IMR-90 (cell line): ENCODE data around the gene CDH2. TPM values are rescaled to one million over a fixed set of nuclear protein-coding genes. Genes with fewer than 3 reads are reported as not detected.

Experiments used
- ATAC-seq: fragments of 200-7000 bp; cut with Tn5 transposase; 2 replicates; pipeline ENCODE4 v1.9.1; 2020; ENCODE audit warnings: low read depth, mild to moderate bottlenecking, moderate library complexity
- BruUV-seq: library from RNA; stranded (reverse); fragments of 400-500 nt; replicated peaks from 2 replicates; lab custom pipeline; 2021; lab: Mats Ljungman, UMichigan
- CTCF ChIA-PET: fragments of 300-600 bp; formaldehyde crosslinking; extraction: SDS; loops from one replicate; lab custom pipeline; 2021; ENCODE audit warnings: antibody characterized with exemption; lab: Yijun Ruan, JAX
- POLR2A ChIA-PET: fragments of 300-600 bp; sonication (Branson Sonifier 250); formaldehyde crosslinking; loops from one replicate; lab custom pipeline; 2022; ENCODE audit warnings: antibody characterized with exemption; ENCODE audit not compliant: unreplicated experiment; lab: Charles Lee
- DNase-seq: peaks from one replicate; pipeline ENCODE4 v3.0.0; 2013
- H2AFZ ChIP-seq: replicated peaks from 2 replicates; pipeline ENCODE3; 2013; ENCODE audit warnings: low read length, mild to moderate bottlenecking; ENCODE audit not compliant: poor library complexity
- H2AK5ac ChIP-seq: 2 replicates; pipeline ENCODE4 v1.6.1; 2013; ENCODE audit warnings: low read depth, low read length, inconsistent platforms
- H2AK9ac ChIP-seq: replicated peaks from 2 replicates; pipeline ENCODE3; 2013; ENCODE audit warnings: mild to moderate bottlenecking, low read depth, low read length, moderate library complexity; ENCODE audit not compliant: poor library complexity
- H2BK120ac ChIP-seq: 2 replicates; pipeline ENCODE4 v1.6.1; 2013; ENCODE audit warnings: low read depth, low read length, inconsistent platforms
- H2BK15ac ChIP-seq: 3 replicates; pipeline ENCODE4 v1.6.1; 2013; ENCODE audit warnings: low read depth, low read length, inconsistent platforms
- H2BK20ac ChIP-seq: 2 replicates; pipeline ENCODE4 v1.6.1; 2013; ENCODE audit warnings: low read depth, mild to moderate bottlenecking, inconsistent platforms, low read length, moderate library complexity
- H2BK5ac ChIP-seq: 2 replicates; pipeline ENCODE4 v1.6.1; 2013; ENCODE audit warnings: mild to moderate bottlenecking, low read depth, low read length, inconsistent platforms; ENCODE audit not compliant: poor library complexity, severe bottlenecking
- H3K14ac ChIP-seq: replicated peaks from 2 replicates; pipeline ENCODE4 v1.6.1; 2013; ENCODE audit warnings: low read depth, low read length, inconsistent platforms
- H3K18ac ChIP-seq: 2 replicates; pipeline ENCODE4 v1.6.1; 2013; ENCODE audit warnings: low read depth, low read length, control low read depth
- H3K23ac ChIP-seq: 2 replicates; pipeline ENCODE4 v1.6.1; 2013; ENCODE audit warnings: low read depth, low read length, inconsistent platforms
- H3K27ac ChIP-seq: 2 replicates; pipeline ENCODE4 v1.5.1; 2013; ENCODE audit warnings: mild to moderate bottlenecking, control low read depth, low read length; ENCODE audit not compliant: insufficient read depth
- H3K27me3 ChIP-seq: 2 replicates; pipeline ENCODE4 v1.6.1; 2013; ENCODE audit warnings: low read length; ENCODE audit not compliant: control insufficient read depth, insufficient read depth
- H3K36me3 ChIP-seq: 2 replicates; pipeline ENCODE4 v1.6.1; 2013; ENCODE audit warnings: low read length, mixed read lengths; ENCODE audit not compliant: control insufficient read depth, insufficient read depth
- H3K4ac ChIP-seq: 2 replicates; pipeline ENCODE4 v1.6.1; 2013; ENCODE audit warnings: low read depth, low read length, inconsistent platforms
- H3K4me1 ChIP-seq: 2 replicates; pipeline ENCODE4 v1.6.1; 2013; ENCODE audit warnings: low read length, mixed read lengths; ENCODE audit not compliant: control insufficient read depth, insufficient read depth
- H3K4me2 ChIP-seq: 2 replicates; pipeline ENCODE4 v1.6.1; 2013; ENCODE audit warnings: low read depth, mild to moderate bottlenecking, control low read depth, low read length, moderate library complexity
- H3K4me3 ChIP-seq: 2 replicates; pipeline ENCODE4 v1.5.1; 2013; ENCODE audit warnings: low read depth, mild to moderate bottlenecking, control low read depth, low read length, moderate library complexity; ENCODE audit not compliant: insufficient read depth
- H3K56ac ChIP-seq: 2 replicates; pipeline ENCODE4 v1.6.1; 2013; ENCODE audit warnings: low read length, inconsistent platforms; ENCODE audit not compliant: insufficient read depth; ENCODE audit errors: extremely low read depth
- H3K79me1 ChIP-seq, 2 experiments: 2 replicates each; pipeline ENCODE4 v1.6.1; 2013; ENCODE audit warnings: low read length in 2 of 2, inconsistent platforms in 1 of 2, low read depth in 1 of 2
- H3K9ac ChIP-seq: 2 replicates; pipeline ENCODE4 v1.6.1; 2013; ENCODE audit warnings: low read depth, low read length, control low read depth
- H3K9me1 ChIP-seq: 2 replicates; pipeline ENCODE4 v1.6.1; 2013; ENCODE audit warnings: low read length, inconsistent platforms; ENCODE audit not compliant: insufficient read depth
- H3K9me3 ChIP-seq: 2 replicates; pipeline ENCODE4 v1.6.1; 2013; ENCODE audit warnings: low read length; ENCODE audit not compliant: control insufficient read depth, insufficient read depth
- H4K20me1 ChIP-seq: 2 replicates; pipeline ENCODE4 v1.6.1; 2013; ENCODE audit warnings: low read length, inconsistent platforms; ENCODE audit not compliant: insufficient read depth
- H4K5ac ChIP-seq: 2 replicates; pipeline ENCODE4 v1.6.1; 2013; ENCODE audit warnings: mild to moderate bottlenecking, low read depth, low read length, control low read depth
- H4K8ac ChIP-seq, 2 experiments: 2 replicates each; pipeline ENCODE4 v1.6.1; 2013; ENCODE audit warnings: low read depth in 2 of 2, low read length in 2 of 2, control low read depth in 1 of 2, inconsistent platforms in 1 of 2
- H4K91ac ChIP-seq: 2 replicates; pipeline ENCODE4 v1.6.1; 2013; ENCODE audit warnings: low read depth, low read length, inconsistent platforms; ENCODE audit not compliant: insufficient read depth
- CEBPB ChIP-seq: IDR thresholded peaks from 2 replicates; pipeline ENCODE4 v1.6.1; 2012; ENCODE audit warnings: low read depth, low read length, improper control_type of control experiment
- POLR2A ChIP-seq: IDR thresholded peaks from 2 replicates; pipeline ENCODE4 v1.6.1; 2012; ENCODE audit warnings: mild to moderate bottlenecking, low read depth, low read length
- RAD21 ChIP-seq: IDR thresholded peaks from 2 replicates; pipeline ENCODE4 v1.6.1; 2012; ENCODE audit warnings: low read length, improper control_type of control experiment
- RCOR1 ChIP-seq: IDR thresholded peaks from 2 replicates; pipeline ENCODE4 v1.6.1; 2012; ENCODE audit warnings: mild to moderate bottlenecking, low read length, improper control_type of control experiment; ENCODE audit not compliant: insufficient replicate concordance
- SMC3 ChIP-seq: fragments of 150-350 bp; IDR thresholded peaks from 2 replicates; pipeline ENCODE4 v1.6.1; 2016; ENCODE audit warnings: low read depth, mild to moderate bottlenecking, antibody characterized with exemption, low read length, moderate library complexity
- WGBS, 2 experiments: methylation state at CpG; one replicate each; pipeline versions ENCODE4 v1.1.5 to v1.1.7; 2013; ENCODE audit warnings: missing lambda C conversion rate in 2 of 2; ENCODE audit not compliant: insufficient read length in 1 of 2; ENCODE audit errors: extremely low coverage in 2 of 2; 5-methylcytosine and 5-hydroxymethylcytosine counted together
- dilution Hi-C: fragments of 300-500 bp; cut with HindIII; formaldehyde crosslinking; loops from one replicate; pipeline ENCODE4 v1.14.3; 2018; ENCODE audit warnings: low sequenced_read_pairs; ENCODE audit not compliant: unreplicated experiment
- in situ Hi-C: fragments of 300-500 bp; cut with MboI; formaldehyde crosslinking; loops from 3 replicates; pipeline ENCODE4 v1.14.3; 2019; ENCODE audit warnings: low sequenced_read_pairs, inconsistent platforms, mixed read lengths
- intact Hi-C: fragments of 100-400 bp; cut with micrococcal nuclease; formaldehyde crosslinking; loops from 2 replicates; pipeline ENCODE4 v1.10.0; 2022
- polyA plus RNA-seq, 3 experiments: library from polyadenylated mRNA; depleted of rRNA; stranded (reverse); fragments of >200 nt; gene quantifications; 2 replicates each; pipeline ENCODE4 v1.2.3, GENCODE V29; 2012; ENCODE audit warnings: low replicate concordance in 1 of 3
- total RNA-seq: library from RNA; depleted of rRNA; stranded (reverse); fragments of >200 nt; gene quantifications from 2 replicates; pipeline ENCODE4 v1.2.3, GENCODE V29; 2012

The CDH2 gene
- total and polyA plus RNA-seq, 2 of the 4 experiments (the other 2 are of a cell fraction), result 55.6 to 111 TPM

- no peak overlapping the region for H4K5ac ChIP-seq
- no peak overlapping the region for H3K56ac ChIP-seq
- no TSS peak for BruUV-seq
- dilution Hi-C loops, result no loop called here
- H3K14ac ChIP-seq, result no peak overlapping the region
- no peaks in the 10 kb centered on the region for H4K20me1 ChIP-seq
- 0 out of 2 replicates have a peak, but pooled peaks have one; percentile 61 for TF ChIP-seq CEBPB
- no peak for TF ChIP-seq POLR2A
- no peak for TF ChIP-seq RAD21
- no peak for TF ChIP-seq RCOR1
- TF ChIP-seq SMC3, result no peak
- no peak overlapping the region for H3K4ac ChIP-seq
- in situ Hi-C loops, result no loop called here
- no peaks in the 10 kb centered on the region for H3K9me3 ChIP-seq
- no peak overlapping the region for H2AK9ac ChIP-seq
- no peak overlapping the region for H3K4me2 ChIP-seq
- ChIA-PET CTCF (no interaction called here), POLR2A (no interaction called here)
- no peaks in the 10 kb centered on the region for H3K4me1 ChIP-seq
- no peak overlapping the region for H3K23ac ChIP-seq
- H2BK20ac ChIP-seq, result no peak overlapping the region
- no peak overlapping the region for H3K9ac ChIP-seq
- H4K8ac ChIP-seq, result no peak overlapping the region
- H2BK5ac ChIP-seq, result no peak overlapping the region
- no peak overlapping the region for H2AFZ ChIP-seq
- no peak overlapping the region for H3K27ac ChIP-seq
- no peaks in the 10 kb centered on the region for H3K79me1 ChIP-seq
- intact Hi-C loops, result no loop called here
- ATAC-seq (no peak), DNase-seq (no peak)
- no peak overlapping the region for H2BK120ac ChIP-seq
- H2BK15ac ChIP-seq, result no peak overlapping the region
- 100% methylated on average over 1 of the region's 3 CpGs; no CpG with 5 or more reads in 1 of the 2 experiments for WGBS, 2 experiments
- no peak overlapping the region for H4K91ac ChIP-seq
- H3K4me3 ChIP-seq, result no peak overlapping the region
- H3K18ac ChIP-seq, result no peak overlapping the region
- H3K9me1 ChIP-seq, result no peaks in the 10 kb centered on the region
- no peaks in the 10 kb centered on the region for H3K27me3 ChIP-seq
- H3K36me3 ChIP-seq, result no peaks in the 10 kb centered on the region
- H2AK5ac ChIP-seq, result no peak overlapping the region
Observed at GRCh38 chr18:28212060-28212459, 35.1 kb upstream of the CDH2 start.
